Measurements from ENCODE around the gene PLAC1. TPM values are rescaled to one million over a fixed set of nuclear protein-coding genes. Genes with fewer than 3 reads are reported as not detected.
A peak's percentile ranks its signal among the peaks of the same experiment; 100 is the strongest.

PLAC1 gene
- total RNA-seq, 1 experiment from 2014 or later: 2.8 TPM

- no peak for DNase-seq (ENCODE audit: low spot score)
Measured at GRCh38 chrX:134543288-134543687, 115.0 kb downstream of the PLAC1 start.

DNA sequence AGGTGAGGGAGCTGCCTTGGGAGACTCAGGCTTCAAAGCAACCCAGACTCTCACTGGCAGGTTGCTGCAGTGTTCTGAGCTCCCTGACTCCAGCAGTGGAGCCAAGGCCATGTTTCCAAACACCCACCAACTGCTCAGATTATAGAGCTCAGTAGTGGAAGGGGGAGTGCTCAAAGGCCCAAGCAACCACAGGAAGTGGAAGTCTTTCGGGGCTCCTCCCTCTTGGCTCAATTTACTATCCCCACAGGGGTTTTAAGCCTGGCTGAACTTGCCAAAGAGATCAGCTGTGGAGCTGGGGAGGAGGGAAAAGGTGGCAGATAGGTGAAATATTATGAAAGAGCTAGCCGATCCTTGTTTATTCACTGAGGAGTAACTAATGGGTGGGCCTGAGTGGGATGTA is 115.8 kb downstream of the PLAC1 start:
- no peak for DNase-seq (ENCODE audit: low spot score)

DNA sequence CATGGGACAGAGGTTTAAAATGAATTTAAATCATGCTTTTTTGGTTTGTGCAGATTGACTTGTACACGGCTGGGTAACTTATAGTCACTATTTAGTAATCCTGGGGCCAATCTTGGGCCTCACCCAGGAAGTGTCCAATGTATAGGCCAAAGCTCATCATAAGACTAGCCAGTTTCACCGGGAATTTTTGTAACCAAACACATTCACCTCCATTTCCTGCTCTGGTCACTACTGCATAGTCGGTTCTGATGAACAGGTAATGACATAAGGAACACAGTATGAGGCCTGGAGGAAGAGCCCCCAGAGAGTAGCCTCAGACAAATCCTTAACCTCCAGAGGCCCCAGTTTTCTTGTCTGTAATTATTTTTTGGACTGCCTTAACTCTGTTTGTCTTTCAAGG is 116.4 kb downstream of the PLAC1 start:
- no peak for DNase-seq (ENCODE audit: low spot score)

DNA sequence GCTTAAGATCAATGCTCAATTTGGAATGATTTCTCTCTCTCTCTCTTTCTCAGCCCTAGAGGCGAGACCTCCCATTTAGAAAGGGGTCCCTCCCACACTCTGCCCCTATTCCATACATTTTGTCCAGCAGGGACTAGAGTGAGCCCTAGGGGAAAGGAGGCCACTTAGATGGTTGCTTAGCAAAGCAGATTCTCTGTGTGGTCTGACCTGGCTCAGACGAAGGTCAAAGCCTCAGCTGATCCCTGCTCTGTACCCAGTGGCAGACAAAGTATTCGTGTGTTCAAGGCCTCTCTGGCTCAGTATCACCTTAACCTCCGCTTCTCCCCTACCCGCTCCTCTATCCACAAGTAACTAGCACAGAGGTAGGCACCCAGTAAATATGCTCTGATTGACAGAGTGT is 120.0 kb downstream of the PLAC1 start:
- DNase-seq (ENCODE audit: low spot score): no peak

DNA sequence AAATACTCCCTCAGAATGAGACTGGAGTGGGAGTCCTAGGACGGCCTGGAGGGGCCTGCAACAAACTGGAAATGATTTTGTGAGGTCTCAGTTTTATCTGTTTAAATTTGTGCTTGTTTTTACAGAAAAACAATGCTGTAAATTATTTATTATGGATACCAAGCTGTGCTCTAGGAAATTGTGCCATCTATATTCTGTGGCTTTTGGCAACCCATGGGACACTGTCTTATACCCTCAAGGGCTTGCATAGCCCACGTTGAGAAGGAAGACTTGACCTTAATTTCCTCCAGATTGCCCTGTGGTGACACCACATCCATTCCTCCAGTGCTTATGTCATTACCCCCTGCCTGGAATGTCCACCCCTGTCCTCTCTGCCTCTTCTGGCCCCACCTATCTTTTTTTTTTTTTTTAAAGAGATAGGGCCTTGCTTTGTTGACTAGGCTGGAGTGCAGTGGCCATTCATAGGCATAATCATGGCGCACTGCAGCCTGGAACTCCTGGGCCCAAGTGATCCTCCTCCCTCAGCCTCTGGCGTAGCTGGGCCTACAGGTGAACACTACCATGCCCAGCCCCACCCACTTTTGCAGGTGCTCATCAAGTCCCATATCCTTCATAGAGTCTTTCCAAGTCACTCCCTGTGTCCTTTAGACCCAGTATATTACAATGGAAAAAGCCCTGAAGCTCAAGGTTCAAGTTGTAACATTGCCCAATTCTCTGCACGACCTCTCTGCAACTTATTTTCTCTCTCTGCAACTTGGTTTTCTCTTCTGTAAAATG is 120.9 kb downstream of the PLAC1 start:
- DNase-seq (ENCODE audit: low spot score): peak; percentile 76

GRCh38 chrX:134533952-134534351 is 124.3 kb downstream of the PLAC1 start:
- DNase-seq (ENCODE audit: low spot score): no peak

DNA sequence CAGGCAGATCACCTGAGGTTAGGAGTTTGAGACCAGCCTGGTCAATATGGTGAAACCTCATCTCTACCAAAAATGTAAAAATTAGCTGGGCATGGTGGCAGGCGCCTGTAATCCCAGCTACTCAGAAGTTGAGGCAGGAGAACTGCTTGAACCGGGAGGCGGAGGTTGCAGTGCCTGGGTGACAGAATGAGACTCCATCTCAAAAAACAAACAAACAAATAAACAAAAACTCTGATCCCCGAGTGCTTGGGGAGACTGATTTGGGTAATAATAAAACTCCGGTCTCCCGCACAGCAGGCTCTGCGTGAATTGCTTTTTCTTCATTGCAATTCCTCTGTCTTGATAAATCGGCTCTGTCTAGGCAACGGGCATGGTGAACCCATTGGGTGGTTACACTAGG is 124.9 kb downstream of the PLAC1 start:
- no peak for DNase-seq (ENCODE audit: low spot score)

DNA sequence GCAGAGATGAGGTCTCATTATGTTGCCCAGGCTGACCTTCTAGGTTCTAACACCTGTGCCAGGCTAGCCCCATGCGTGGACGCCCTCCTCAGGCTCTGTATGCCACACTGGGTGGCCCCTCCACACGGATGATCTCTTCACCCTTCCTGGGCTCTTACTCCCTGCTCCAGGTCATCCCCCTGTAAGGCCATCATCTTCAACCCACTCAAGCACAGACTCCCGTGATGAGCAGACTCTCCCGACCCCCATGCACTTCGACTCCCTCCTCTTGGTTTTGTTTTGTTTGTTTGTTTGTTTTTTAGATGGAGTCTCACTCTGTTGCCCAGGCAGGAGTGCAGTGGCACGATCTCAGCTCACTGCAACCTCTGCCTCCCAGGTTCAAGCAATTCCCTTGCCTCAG is 127.4 kb downstream of the PLAC1 start:
- no peak for DNase-seq (ENCODE audit: low spot score)

GRCh38 chrX:134529481-134529880 is 128.8 kb downstream of the PLAC1 start:
- DNase-seq (ENCODE audit: low spot score): no peak

DNA sequence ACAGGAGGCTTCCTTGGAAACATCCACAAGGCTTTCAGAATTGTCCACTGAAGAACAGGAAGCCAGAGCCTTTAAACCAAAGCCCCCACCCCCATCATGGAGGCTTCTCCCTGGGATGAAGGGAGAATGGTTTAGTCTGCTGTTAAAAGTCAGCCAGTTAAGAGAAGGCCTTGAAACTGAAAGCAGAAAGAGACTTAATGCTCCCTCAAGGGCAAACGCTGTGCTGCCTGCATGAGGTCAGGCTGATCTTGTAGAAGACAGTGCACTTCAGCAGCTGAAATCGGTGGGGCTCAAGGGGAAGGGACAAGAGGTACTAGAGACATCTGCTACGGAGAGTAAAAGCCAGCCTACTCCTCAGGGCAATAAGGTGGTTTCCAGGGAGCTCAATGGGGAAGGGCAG is 129.3 kb downstream of the PLAC1 start:
- DNase-seq (ENCODE audit: low spot score): no peak

DNA sequence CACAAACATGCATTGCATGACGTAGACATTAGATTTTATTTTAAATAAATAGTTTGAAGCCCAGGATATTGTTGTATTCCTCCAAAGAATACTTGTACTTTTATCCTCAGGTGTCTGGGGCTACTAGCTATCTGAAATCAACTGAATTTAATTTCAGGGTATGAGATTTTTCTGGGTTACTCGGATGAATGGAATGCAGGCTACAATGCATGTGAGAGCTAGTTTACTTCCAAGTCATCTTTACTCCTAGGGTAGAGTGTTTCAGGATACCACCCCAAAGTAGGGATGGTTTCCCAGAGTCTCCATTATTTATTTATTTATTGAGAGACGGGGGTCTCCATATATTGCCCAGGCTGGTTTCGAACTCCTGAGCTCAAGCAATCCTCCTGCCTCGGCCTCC is 131.9 kb downstream of the PLAC1 start:
- DNase-seq (ENCODE audit: low spot score): no peak

DNA sequence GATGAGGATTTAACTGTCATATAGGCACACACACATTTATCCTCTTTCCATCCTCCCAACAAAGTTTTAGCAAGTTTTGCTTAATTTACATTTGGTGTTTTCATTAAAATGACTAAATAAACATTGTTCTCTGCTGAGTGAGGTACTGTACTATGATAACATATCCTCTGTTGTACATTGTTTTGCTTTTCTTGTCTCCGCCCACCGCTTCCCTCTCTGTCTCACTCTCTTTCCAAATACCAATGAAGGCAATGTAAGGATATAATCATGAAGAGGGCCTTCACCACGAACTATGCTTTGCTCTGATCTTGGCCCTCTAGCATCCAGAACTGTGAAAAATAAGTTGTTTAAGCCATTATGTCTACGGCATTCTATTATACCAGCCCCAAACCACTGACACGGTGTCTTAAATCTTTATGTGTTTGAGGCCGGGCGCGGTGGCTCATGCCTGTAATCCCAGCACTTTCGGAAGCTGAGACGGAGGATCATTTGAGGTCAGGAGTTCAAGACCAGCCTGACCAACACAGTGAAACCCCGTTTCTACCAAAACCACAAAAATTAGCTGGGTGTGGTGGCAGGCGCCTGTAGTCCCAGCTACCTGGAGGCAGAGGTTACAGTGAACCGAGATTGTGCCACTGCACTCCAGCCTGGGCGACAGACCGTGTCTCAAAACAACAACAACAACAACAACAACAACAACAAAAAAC is 133.0 kb downstream of the PLAC1 start:
- DNase-seq (ENCODE audit: low spot score): peak; percentile 10

- no peak for DNase-seq (ENCODE audit: low spot score)
Measured at GRCh38 chrX:134524181-134524580, 134.1 kb downstream of the PLAC1 start.

GRCh38 chrX:134520860-134521390 is 137.3 kb downstream of the PLAC1 start:
- peak; percentile 45 for DNase-seq (ENCODE audit: low spot score)

Other genes with a start within 250 kb of the PLAC1 start
- 9.2 and 11.8 TPM in 2 replicates for gene HPRT1, start 198.3 kb downstream of the PLAC1 start, total RNA-seq (2014; rRNA removed; shearing (Covaris generic))
- 8.6 and 9.4 TPM in 2 replicates for gene PABIR2, start 138.7 kb upstream of the PLAC1 start, total RNA-seq (2014; rRNA removed; shearing (Covaris generic))